Measurements from ENCODE around the gene PCNT. TPM values are rescaled to one million over a fixed set of nuclear protein-coding genes. Genes with fewer than 3 reads are reported as not detected.
A peak's percentile ranks its signal among the peaks of the same experiment; 100 is the strongest.

The PCNT gene
- total and polyA plus RNA-seq, 9 of the 15 experiments (the other 6 are each of a cell fraction or from before 2014, with no cell fraction given) = 9.1 to 53.5 (median 31.3) TPM

- TF ChIP-seq RAD21 (CRISPR knock-in tag; conservative IDR thresholded peaks at IDR 0.05 in 1 of 2, IDR thresholded peaks at IDR 0.05 in 1 of 2) (no peak), KAT7 (CRISPR knock-in tag; IDR thresholded peaks at IDR 0.05; ENCODE audit: borderline replicate concordance) (no peak)
These were observed 19.5 kb upstream of the PCNT start (continued) for GRCh38 chr21:46304437-46304836.

GRCh38 chr21:46304955-46305354, 19.0 kb upstream of the PCNT start:
- Histone ChIP-seq H3K9ac (ENCODE audit: insufficient read depth in 1 of 2, low read depth in 2 of 2, low read length in 2 of 2) (no peak overlapping the region), H3K9me3 (replicated peaks; ENCODE audit: control insufficient read depth, insufficient read depth, low read depth, low read length) (no peaks in the 10 kb centered on the region), H3K36me3 (ENCODE audit: control insufficient read depth, insufficient read depth, low read length) (peaks cover 66% of the 10 kb centered on the region), H3K4me2 (ENCODE audit: insufficient read depth, low read length) (no peak overlapping the region), H3K9me1 (ENCODE audit: control insufficient read depth, insufficient read depth, low read length) (no peaks in the 10 kb centered on the region), H4K20me1 (replicated peaks; ENCODE audit: control insufficient read depth, insufficient read depth, low read length) (no peaks in the 10 kb centered on the region), H3K4me1 (replicated peaks in 1 of 2; ENCODE audit: control insufficient read depth in 2 of 2, insufficient read depth in 2 of 2, low read length in 2 of 2) (peaks cover 3 to 6% of the 10 kb centered on the region in 2 experiments; a peak in 1 of 5 replicates), H3K79me2 (ENCODE audit: control insufficient read depth, insufficient read depth, low read length) (no peaks in the 10 kb centered on the region), H3K27me3 (ENCODE audit: control insufficient read depth in 2 of 2, insufficient read depth in 2 of 2, low read length in 2 of 2) (no peaks in the 10 kb centered on the region), H3K4me3 (no peak overlapping the region), H3K27ac (ENCODE audit: extremely low read depth, low read depth, low read length) (no peak overlapping the region), H2AFZ (ENCODE audit: low read depth, low read length) (no peak overlapping the region)
- in situ Hi-C loops (cut with MboI) = no loop called here
- peak; percentile 81 for FAIRE-seq
- no TSS peak for BruUV-seq (replicated peaks)
- CTCF ChIA-PET (ENCODE audit: low intra/inter-chr PET ratio) = no interaction called here
- 35% methylated on average over 11 of the region's 11 CpGs for WGBS (ENCODE audit: insufficient coverage, low coverage, missing lambda C conversion rate)
- POLR2A ChIA-PET = no interaction called here
- DNase-seq (ENCODE audit: extremely low read depth in 1 of 4, low spot score in 3 of 4) = peak in 2 of 4 experiments; percentile 21 to 68
- intact Hi-C loops (cut with micrococcal nuclease) = no loop called here
- peak; percentile 95 for ATAC-seq
- TF ChIP-seq ATF7 (IDR thresholded peaks at IDR 0.05) (peak; percentile 69; the same call in 1 of the 2 replicates), ZFP36 (IDR thresholded peaks at IDR 0.05; ENCODE audit: low read depth, low read length, partially characterized antibody) (peak; percentile 63), DPF2 (IDR thresholded peaks at IDR 0.05) (peak; percentile 38; the same call in 1 of the 2 replicates), PML (IDR thresholded peaks at IDR 0.05; ENCODE audit: low read length) (no peak), CREB1 (IDR thresholded peaks at IDR 0.05) (no peak), CREB1 (CRISPR knock-in tag; IDR thresholded peaks at IDR 0.05) (peak; percentile 59; the same call in 1 of the 2 replicates), HDGF (IDR thresholded peaks at IDR 0.05) (0 out of 2 replicates have a peak, but pooled peaks have one; percentile 29), SP2 (IDR thresholded peaks at IDR 0.05; ENCODE audit: extremely low read depth, low read depth, low read length, poor library complexity, severe bottlenecking) (no peak), CREM (IDR thresholded peaks at IDR 0.05; ENCODE audit: low read depth) (peak; percentile 87), TEAD1 (CRISPR knock-in tag; IDR thresholded peaks at IDR 0.05) (0 out of 4 replicates have a peak, but pooled peaks of 1 of the 2 experiments have one; percentile 26), NR2C2 (CRISPR knock-in tag; IDR thresholded peaks at IDR 0.05) (no peak), NR2C2 (tag; IDR thresholded peaks at IDR 0.05) (0 out of 2 replicates have a peak, but pooled peaks have one; percentile 40), JUND (IDR thresholded peaks at IDR 0.05; ENCODE audit: borderline replicate concordance, low read depth, low read length) (peak; percentile 76), JUND (tag; IDR thresholded peaks at IDR 0.05; ENCODE audit: borderline replicate concordance, low read depth, low read length) (peak; percentile 67; the same call in 2 of the 3 replicates), MXI1 (IDR thresholded peaks at IDR 0.05; ENCODE audit: low read depth, low read length) (no peak), ZNF384 (IDR thresholded peaks at IDR 0.05; ENCODE audit: low read depth, low read length) (peak; percentile 61; the same call in 1 of the 2 replicates), NCOA4 (IDR thresholded peaks at IDR 0.05; ENCODE audit: partially characterized antibody) (no peak), BCOR (IDR thresholded peaks at IDR 0.05) (0 out of 2 replicates have a peak, but pooled peaks have one; percentile 12)
- TF ChIP-seq, protein P1, sequence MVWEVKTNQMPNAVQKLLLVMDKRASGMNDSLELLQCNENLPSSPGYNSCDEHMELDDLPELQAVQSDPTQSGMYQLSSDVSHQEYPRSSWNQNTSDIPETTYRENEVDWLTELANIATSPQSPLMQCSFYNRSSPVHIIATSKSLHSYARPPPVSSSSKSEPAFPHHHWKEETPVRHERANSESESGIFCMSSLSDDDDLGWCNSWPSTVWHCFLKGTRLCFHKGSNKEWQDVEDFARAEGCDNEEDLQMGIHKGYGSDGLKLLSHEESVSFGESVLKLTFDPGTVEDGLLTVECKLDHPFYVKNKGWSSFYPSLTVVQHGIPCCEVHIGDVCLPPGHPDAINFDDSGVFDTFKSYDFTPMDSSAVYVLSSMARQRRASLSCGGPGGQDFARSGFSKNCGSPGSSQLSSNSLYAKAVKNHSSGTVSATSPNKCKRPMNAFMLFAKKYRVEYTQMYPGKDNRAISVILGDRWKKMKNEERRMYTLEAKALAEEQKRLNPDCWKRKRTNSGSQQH (CRISPR knock-in tag; IDR thresholded peaks at IDR 0.05) = no peak
- TF ChIP-seq, protein P2, sequence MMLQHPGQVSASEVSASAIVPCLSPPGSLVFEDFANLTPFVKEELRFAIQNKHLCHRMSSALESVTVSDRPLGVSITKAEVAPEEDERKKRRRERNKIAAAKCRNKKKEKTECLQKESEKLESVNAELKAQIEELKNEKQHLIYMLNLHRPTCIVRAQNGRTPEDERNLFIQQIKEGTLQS (IDR thresholded peaks at IDR 0.05) = peak; percentile 63
- TF ChIP-seq, protein P2 (CRISPR knock-in tag; conservative IDR thresholded peaks at IDR 0.05) = no peak
